Measurements from ENCODE around the gene SELE.
A peak's percentile ranks its signal among the peaks of the same experiment; 100 is the strongest.

SELE gene

GRCh38 chr1:169746550-169746949 is 12.7 kb upstream of the SELE start:
- no peak for DNase-seq (ENCODE audit: low read depth)
- no peak for TF ChIP-seq CTCF (IDR thresholded peaks at IDR 0.05; ENCODE audit: low read depth, low read length, missing control alignments)
- no peak overlapping the region for H3K4me3 ChIP-seq (ENCODE audit: low read depth, low read length)
- in situ Hi-C loops (cut with HindIII; ENCODE audit: low sequenced_read_pairs): no loop called here

DNA sequence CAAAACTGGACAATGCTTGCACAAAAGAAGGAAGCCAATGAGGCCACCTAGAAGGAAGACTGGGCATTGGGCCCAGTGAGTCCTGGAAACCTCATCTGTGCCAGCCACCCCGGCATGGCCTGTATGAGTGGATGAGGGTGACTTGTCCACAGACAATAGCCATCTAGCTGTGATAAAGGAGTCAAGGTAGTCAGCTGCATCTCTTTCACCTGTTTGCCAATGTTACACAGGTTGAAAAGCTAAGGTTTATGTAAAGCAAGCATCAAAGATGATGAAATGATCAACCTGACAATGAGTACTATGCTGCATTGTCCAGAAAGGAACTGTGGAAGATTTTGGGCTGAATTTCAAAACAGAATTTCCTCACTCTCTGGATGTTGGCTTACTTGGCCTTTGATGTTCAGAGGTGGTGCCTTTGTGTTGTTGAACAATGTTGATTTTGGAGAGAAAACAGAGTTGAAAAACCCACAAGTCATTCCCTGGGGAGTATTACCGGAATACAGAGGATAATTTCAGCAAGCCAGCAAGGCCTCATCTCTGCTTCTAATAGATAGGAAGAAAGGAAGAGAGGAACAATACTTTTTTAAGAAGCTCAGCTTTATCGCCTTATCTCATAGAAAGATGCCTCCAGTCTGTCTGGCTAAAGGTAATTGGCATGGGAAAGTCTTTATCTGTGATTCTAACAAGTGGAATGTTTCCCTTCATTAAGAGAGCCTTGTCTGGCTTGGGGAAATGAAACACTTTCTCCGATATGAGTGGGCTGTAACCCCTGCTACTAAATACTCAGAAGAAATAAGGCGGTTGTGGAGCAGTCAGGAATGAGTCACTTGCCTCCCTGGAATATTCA is 11.4 kb upstream of the SELE start:
- TF ChIP-seq CTCF (IDR thresholded peaks at IDR 0.05; ENCODE audit: low read depth, low read length, missing control alignments): no peak
- in situ Hi-C loops (cut with HindIII; ENCODE audit: low sequenced_read_pairs): no loop called here
- peak; percentile 74 for DNase-seq (ENCODE audit: low read depth)
- no peak overlapping the region for H3K4me3 ChIP-seq (ENCODE audit: low read depth, low read length)

DNA sequence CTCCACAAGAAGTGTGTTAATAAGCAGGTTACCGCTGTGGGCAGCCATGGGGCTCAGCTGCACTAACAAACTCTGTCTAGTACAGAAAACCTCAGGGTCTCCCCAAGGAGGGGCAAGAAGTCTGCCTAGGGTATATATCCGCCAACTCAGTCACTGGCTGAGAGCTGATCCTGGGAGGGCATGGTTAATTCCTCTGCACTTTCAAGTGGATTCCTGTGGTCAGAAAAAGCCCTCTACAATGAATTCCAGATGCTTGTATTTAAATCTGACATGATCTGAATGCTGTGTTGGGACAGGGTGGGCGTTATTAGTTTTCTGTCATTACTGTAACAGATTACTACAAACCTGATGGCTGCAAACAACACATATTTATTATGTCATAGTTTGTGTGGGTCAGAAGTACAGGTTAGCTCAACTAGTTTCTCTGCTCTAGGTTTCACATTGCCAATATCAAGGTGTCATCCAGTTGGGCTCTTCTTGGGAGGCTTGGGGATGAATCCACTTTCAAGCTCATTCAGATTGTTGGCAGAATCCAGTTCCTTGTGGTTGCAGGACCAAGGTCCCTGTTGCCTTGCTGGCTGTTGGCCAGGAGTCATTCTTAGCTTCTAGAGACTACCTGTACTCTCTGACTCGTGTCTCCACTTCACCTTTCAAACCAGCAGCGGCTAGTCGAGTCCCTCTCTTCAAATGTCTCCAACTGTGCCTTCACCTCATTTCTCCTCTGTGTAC is 8.0 kb upstream of the SELE start:
- in situ Hi-C loops (cut with HindIII; ENCODE audit: low sequenced_read_pairs): no loop called here
- peak; percentile 77 for DNase-seq (ENCODE audit: low read depth)
- TF ChIP-seq CTCF (IDR thresholded peaks at IDR 0.05; ENCODE audit: low read depth, low read length, missing control alignments): no peak
- no peak overlapping the region for H3K4me3 ChIP-seq (ENCODE audit: low read depth, low read length)

GRCh38 chr1:169739980-169740379 is 6.1 kb upstream of the SELE start:
- TF ChIP-seq CTCF (IDR thresholded peaks at IDR 0.05; ENCODE audit: low read depth, low read length, missing control alignments): no peak
- DNase-seq (ENCODE audit: low read depth): no peak
- no peak overlapping the region for H3K4me3 ChIP-seq (ENCODE audit: low read depth, low read length)
- in situ Hi-C loops (cut with HindIII; ENCODE audit: low sequenced_read_pairs): no loop called here

GRCh38 chr1:169731446-169731845 is 2.4 kb downstream of the SELE start:
- no peak overlapping the region for H3K4me3 ChIP-seq (ENCODE audit: low read depth, low read length)
- no peak for TF ChIP-seq CTCF (IDR thresholded peaks at IDR 0.05; ENCODE audit: low read depth, low read length, missing control alignments)
- in situ Hi-C loops (cut with HindIII; ENCODE audit: low sequenced_read_pairs): no loop called here
- no peak for DNase-seq (ENCODE audit: low read depth)

DNA sequence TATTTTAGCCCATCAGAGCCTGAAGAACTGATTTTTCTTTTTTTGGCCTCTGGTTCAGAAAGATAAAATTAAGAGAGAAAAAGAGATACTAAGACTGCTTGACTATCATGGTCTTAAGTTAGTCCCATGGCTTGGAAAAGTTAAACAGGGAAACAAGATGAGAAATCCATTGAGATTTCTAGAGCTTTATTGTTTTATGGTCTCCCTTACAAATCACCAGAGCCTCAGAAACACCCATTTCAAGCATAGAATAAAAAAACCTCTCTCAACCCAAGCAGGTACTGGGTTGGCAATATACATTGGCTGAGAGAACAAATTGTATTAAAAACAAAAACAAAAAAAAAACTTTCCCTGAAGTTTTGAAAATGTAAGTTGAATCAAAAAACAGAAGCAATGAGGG is 3.9 kb downstream of the SELE start:
- in situ Hi-C loops (cut with HindIII; ENCODE audit: low sequenced_read_pairs): no loop called here
- H3K4me3 ChIP-seq (ENCODE audit: low read depth, low read length): no peak overlapping the region
- no peak for DNase-seq (ENCODE audit: low read depth)
- TF ChIP-seq CTCF (IDR thresholded peaks at IDR 0.05; ENCODE audit: low read depth, low read length, missing control alignments): no peak

Measured in astrocyte of the cerebellum (primary cell).